ENCODE measurements around the gene RETREG2. TPM values are rescaled to one million over a fixed set of nuclear protein-coding genes. Genes with fewer than 3 reads are reported as not detected.
A peak's percentile ranks its signal among the peaks of the same experiment; 100 is the strongest.

RETREG2 gene
- total and polyA plus RNA-seq, 2 of the 4 experiments (the other 2 are of a cell fraction), result 45.2 to 51.1 TPM

- ATAC-seq (ENCODE audit: low read depth) (peak; percentile 87), DNase-seq (peak; percentile 86)
- in situ Hi-C loops (cut with MboI; ENCODE audit: low sequenced_read_pairs) (loop anchor here (5.0 kb wide), 2 partner anchors 36 to 126 kb away; partner anchors contain the start of gene ZFAND2B), intact Hi-C loops (cut with micrococcal nuclease) (loop anchor here (2.0 kb wide), 1 partner anchor 124 kb away; no protein-coding TSS in a partner anchor), dilution Hi-C loops (cut with HindIII; ENCODE audit: low sequenced_read_pairs, unreplicated experiment) (no loop called here)
- Histone ChIP-seq H2AFZ (replicated peaks; ENCODE audit: low read length, poor library complexity) (peak overlapping the region; percentile 70), H3K9ac (ENCODE audit: low read depth, low read length) (no peak overlapping the region), H3K4me1 (ENCODE audit: control insufficient read depth, insufficient read depth, low read length) (peaks cover 5% of the 10 kb centered on the region; the same call in 1 of the 2 replicates), H3K56ac (ENCODE audit: extremely low read depth, insufficient read depth, low read length) (no peak overlapping the region), H3K9me1 (ENCODE audit: insufficient read depth, low read length) (0 out of 2 replicates have a peak, but pooled peaks cover 4% of the 10 kb centered on the region), H2BK120ac (ENCODE audit: low read depth, low read length) (peak overlapping the region; percentile 0; the same call in 1 of the 2 replicates), H2BK15ac (ENCODE audit: low read depth, low read length) (no peak overlapping the region), H3K9me3 (ENCODE audit: control insufficient read depth, insufficient read depth, low read length) (no peaks in the 10 kb centered on the region), H4K91ac (ENCODE audit: insufficient read depth, low read depth, low read length) (peak overlapping the region; percentile 47), H2BK20ac (ENCODE audit: low read depth, low read length) (no peak overlapping the region), H3K36me3 (ENCODE audit: control insufficient read depth, insufficient read depth, low read length) (peaks cover 20% of the 10 kb centered on the region), H3K14ac (replicated peaks; ENCODE audit: low read depth, low read length) (0 out of 2 replicates have a peak overlapping the region, but pooled peaks have one; percentile 40), H3K4ac (ENCODE audit: low read depth, low read length) (peak overlapping the region; percentile 74), H4K5ac (ENCODE audit: low read depth, low read length) (no peak overlapping the region), H4K20me1 (ENCODE audit: insufficient read depth, low read length) (peaks cover 7% of the 10 kb centered on the region; the same call in 1 of the 2 replicates), H2AK5ac (ENCODE audit: low read depth, low read length) (peak overlapping the region; percentile 92), H3K4me3 (ENCODE audit: insufficient read depth, low read depth, low read length) (no peak overlapping the region), H3K27ac (ENCODE audit: insufficient read depth, low read length) (peak overlapping the region; percentile 78), H3K4me2 (ENCODE audit: low read depth, low read length) (no peak overlapping the region), H2AK9ac (replicated peaks; ENCODE audit: low read depth, low read length, poor library complexity) (peak overlapping the region; percentile 79), H3K18ac (ENCODE audit: low read depth, low read length) (no peak overlapping the region), H4K8ac (ENCODE audit: low read depth in 2 of 2, low read length in 2 of 2) (peak overlapping the region; percentile 34 to 55; a peak in 3 of 4 replicates), H3K79me1 (ENCODE audit: low read depth in 1 of 2, low read length in 2 of 2) (peaks cover 3 to 20% of the 10 kb centered on the region in 2 experiments; a peak in 2 of 4 replicates), H2BK5ac (ENCODE audit: low read depth, low read length, poor library complexity, severe bottlenecking) (peak overlapping the region; percentile 35), H3K27me3 (ENCODE audit: control insufficient read depth, insufficient read depth, low read length) (no peaks in the 10 kb centered on the region), H3K23ac (ENCODE audit: low read depth, low read length) (no peak overlapping the region)
- TF ChIP-seq CTCF (conservative IDR thresholded peaks at IDR 0.05; ENCODE audit: low read depth, low read length) (peak; percentile 72), RAD21 (IDR thresholded peaks at IDR 0.05; ENCODE audit: low read length) (peak; percentile 56), MXI1 (IDR thresholded peaks at IDR 0.05; ENCODE audit: borderline replicate concordance, low read depth, low read length) (peak; percentile 87), USF2 (IDR thresholded peaks at IDR 0.05; ENCODE audit: low read depth, low read length) (peak; percentile 94), SMC3 (IDR thresholded peaks at IDR 0.05; ENCODE audit: low read depth, low read length) (peak; percentile 52), MAZ (IDR thresholded peaks at IDR 0.05; ENCODE audit: borderline replicate concordance, low read depth, low read length) (peak; percentile 25; the same call in 1 of the 2 replicates), POLR2A (IDR thresholded peaks at IDR 0.05; ENCODE audit: low read depth, low read length) (no peak), CEBPB (IDR thresholded peaks at IDR 0.05; ENCODE audit: low read depth, low read length) (no peak)
- no TSS peak for BruUV-seq (replicated peaks)
- ChIA-PET POLR2A (ENCODE audit: unreplicated experiment) (interaction anchor here (0.6 kb wide), 1 partner anchor 35 kb away, joined by 4 read pairs; the partner anchor contains the start of gene ZFAND2B), CTCF (interaction anchor here (1.2 kb wide), 1 partner anchor 108 kb away, joined by 3 read pairs; the partner anchor contains the start of gene DNAJB2)
- WGBS, 2 experiments (ENCODE audit: extremely low coverage in 2 of 2, insufficient read length in 1 of 2), result 40% methylated on average over 2 of the region's 6 CpGs; no CpG with 5 or more reads in 1 of the 2 experiments
Observed at GRCh38 chr2:219171231-219171651, 6.8 kb upstream of the RETREG2 start.

Measured in IMR-90 (cell line).